Muscle layer of colon (tissue), 2 donors: ENCODE data around the gene NUP93.
"Not testable (repeated sequence)": the region's sequence is repeated elsewhere in the genome, so short reads cannot be mapped to it uniquely, and the experiment has no call there.

Experiments used
- H3K27ac ChIP-seq: one replicate; pipeline ENCODE4 v1.7.0; 2013; ENCODE audit warnings: low read depth, mild to moderate bottlenecking, low read length, moderate library complexity
- H3K27me3 ChIP-seq, 2 donors: one replicate each; pipeline ENCODE4 v1.7.0; 2013; ENCODE audit warnings: low read length in 2 of 2, mild to moderate bottlenecking in 2 of 2; ENCODE audit not compliant: insufficient read depth in 2 of 2, control insufficient read depth in 1 of 2
- H3K36me3 ChIP-seq: one replicate; pipeline ENCODE4 v1.7.0; 2013; ENCODE audit warnings: mild to moderate bottlenecking, low read length; ENCODE audit not compliant: insufficient read depth
- H3K4me1 ChIP-seq: one replicate; pipeline ENCODE4 v1.7.0; 2013; ENCODE audit warnings: mild to moderate bottlenecking, low read length; ENCODE audit not compliant: insufficient read depth
- H3K4me3 ChIP-seq, 2 donors: one replicate each; pipeline ENCODE4 v1.7.0; 2013; ENCODE audit warnings: low read length in 2 of 2, low read depth in 1 of 2, mild to moderate bottlenecking in 1 of 2, moderate library complexity in 1 of 2
- H3K9ac ChIP-seq: one replicate; pipeline ENCODE4 v1.7.0; 2013; ENCODE audit warnings: low read length
- H3K9me3 ChIP-seq: one replicate; pipeline ENCODE4 v1.7.0; 2013; ENCODE audit warnings: mild to moderate bottlenecking, low read length
- donor health status: abdominal sarcoma.
- donor health status: Adenocarcinoma of cecum.

NUP93 gene

DNA sequence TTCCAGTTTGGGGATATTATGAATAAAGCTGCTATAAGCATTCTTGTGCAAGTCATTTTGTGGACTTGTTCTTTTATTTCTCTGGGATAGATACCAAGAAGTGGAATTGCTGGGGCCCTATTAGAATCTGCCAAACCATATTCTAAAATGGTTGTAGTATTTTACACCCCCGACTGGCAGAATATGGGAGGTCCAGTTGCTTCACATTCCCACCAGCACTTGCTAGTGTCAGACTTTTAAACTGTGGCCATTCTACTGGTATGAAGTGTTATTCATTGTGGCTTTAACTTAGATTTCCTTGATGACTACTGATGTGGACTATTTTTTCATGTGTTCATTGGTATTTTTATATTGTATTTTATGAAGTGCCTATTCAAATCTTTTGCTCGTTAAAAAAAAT is 18.1 kb upstream of the NUP93 start:
- Histone ChIP-seq H3K4me3 (no peak overlapping the region), H3K36me3 (no peaks in the 10 kb centered on the region), H3K4me1 (no peaks in the 10 kb centered on the region)

DNA sequence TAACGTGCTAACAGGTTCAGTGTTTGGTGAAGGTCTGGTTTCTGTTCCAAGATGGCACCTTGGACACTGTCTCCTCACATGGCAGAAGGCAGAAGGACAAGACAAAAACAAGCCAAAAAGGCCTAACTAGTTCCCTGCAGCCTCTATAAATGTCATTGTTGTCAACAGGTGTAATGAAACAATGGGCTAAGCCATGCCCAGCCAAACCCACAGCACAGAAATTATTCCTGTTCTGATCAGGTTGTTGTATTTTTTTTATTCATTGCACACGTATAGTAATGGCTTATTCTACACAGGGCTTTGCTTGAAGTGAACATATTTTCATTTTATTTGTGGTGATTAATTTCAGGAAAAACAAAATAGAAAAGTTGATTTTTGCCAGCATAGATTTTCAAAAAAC is 16.1 kb upstream of the NUP93 start:
- no peaks in the 10 kb centered on the region for H3K4me1 ChIP-seq
- H3K9ac ChIP-seq, result no peak overlapping the region
- H3K27ac ChIP-seq, result no peak overlapping the region
- no peak overlapping the region for H3K4me3 ChIP-seq
- H3K27me3 ChIP-seq, result no peaks in the 10 kb centered on the region
- no peaks in the 10 kb centered on the region for H3K36me3 ChIP-seq
- H3K9me3 ChIP-seq, result no peaks in the 10 kb centered on the region

More for the DNA sequence above, 18.1 kb upstream of the NUP93 start:
- Histone ChIP-seq H3K27ac (no peak overlapping the region), H3K27me3 (no peaks in the 10 kb centered on the region), H3K9me3 (no peaks in the 10 kb centered on the region), H3K9ac (no peak overlapping the region)

DNA sequence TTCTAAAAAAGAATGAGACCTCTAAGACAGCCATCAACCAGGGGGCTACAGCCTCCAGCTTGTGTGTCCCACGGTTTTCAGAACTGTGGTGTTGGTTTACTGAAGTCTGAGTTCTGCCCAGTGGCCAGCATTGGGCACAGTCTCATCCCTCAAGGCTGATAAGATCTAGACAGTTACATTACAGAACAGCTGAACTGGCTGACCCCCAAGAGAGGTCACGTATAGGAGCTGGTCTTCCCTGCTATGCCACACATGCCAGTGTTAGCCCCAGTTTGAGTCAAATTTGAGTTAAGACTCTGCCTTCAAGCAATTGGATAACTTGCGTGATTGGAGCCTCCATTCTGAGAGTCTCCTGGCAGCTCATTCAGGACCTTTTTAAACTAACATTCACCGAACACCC is 14.8 kb upstream of the NUP93 start:
- Histone ChIP-seq H3K27ac (no peak overlapping the region), H3K4me1 (no peaks in the 10 kb centered on the region), H3K4me3 (no peak overlapping the region), H3K9me3 (no peaks in the 10 kb centered on the region), H3K27me3 (no peaks in the 10 kb centered on the region), H3K36me3 (no peaks in the 10 kb centered on the region), H3K9ac (no peak overlapping the region)

DNA sequence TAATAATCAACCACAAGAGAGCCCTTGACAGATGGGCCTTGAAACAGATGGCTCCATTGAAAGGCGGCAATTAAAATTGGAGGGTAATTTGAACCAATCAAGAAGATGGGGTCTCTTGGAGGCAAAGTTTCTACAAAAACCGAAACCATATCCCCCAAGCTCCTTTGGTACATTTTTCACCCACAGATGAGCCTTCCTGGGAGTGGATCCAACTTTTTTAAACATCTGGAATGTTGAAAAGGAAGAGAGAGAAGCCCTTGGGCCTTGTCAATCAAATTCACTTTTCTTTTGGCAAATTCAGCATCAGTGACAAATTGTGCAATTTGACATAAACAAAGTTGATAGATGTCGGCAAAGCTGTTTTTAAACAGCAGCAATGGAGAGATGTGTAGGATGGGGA is 13.2 kb upstream of the NUP93 start:
- Histone ChIP-seq H3K9me3 (no peaks in the 10 kb centered on the region), H3K9ac (no peak overlapping the region), H3K36me3 (no peaks in the 10 kb centered on the region), H3K4me3 (no peak overlapping the region), H3K4me1 (no peaks in the 10 kb centered on the region), H3K27me3 (no peaks in the 10 kb centered on the region), H3K27ac (no peak overlapping the region)

DNA sequence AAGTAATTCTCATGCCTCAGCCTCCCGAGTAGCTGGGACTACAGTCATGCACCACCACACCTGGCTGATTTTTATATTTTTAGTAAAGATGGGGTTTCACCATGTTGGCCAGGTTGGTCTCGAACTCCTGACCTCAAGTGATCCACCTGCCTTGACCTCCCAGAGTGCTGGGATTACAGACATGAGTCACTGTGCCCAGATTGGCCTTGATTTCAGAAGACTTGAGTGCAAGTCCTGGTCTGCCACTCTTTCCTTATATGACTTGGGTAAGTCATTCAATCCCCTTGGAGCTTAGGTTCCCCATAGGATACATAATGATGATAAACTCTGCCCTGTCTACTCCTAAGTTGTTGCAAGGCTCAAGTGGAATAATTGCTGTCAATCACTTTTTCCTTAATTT is 12.4 kb upstream of the NUP93 start:
- H3K4me1 ChIP-seq, H3K9ac ChIP-seq, H3K36me3 ChIP-seq, H3K27ac ChIP-seq, H3K27me3 ChIP-seq, H3K9me3 ChIP-seq, H3K4me3 ChIP-seq: not testable (repeated sequence)

DNA sequence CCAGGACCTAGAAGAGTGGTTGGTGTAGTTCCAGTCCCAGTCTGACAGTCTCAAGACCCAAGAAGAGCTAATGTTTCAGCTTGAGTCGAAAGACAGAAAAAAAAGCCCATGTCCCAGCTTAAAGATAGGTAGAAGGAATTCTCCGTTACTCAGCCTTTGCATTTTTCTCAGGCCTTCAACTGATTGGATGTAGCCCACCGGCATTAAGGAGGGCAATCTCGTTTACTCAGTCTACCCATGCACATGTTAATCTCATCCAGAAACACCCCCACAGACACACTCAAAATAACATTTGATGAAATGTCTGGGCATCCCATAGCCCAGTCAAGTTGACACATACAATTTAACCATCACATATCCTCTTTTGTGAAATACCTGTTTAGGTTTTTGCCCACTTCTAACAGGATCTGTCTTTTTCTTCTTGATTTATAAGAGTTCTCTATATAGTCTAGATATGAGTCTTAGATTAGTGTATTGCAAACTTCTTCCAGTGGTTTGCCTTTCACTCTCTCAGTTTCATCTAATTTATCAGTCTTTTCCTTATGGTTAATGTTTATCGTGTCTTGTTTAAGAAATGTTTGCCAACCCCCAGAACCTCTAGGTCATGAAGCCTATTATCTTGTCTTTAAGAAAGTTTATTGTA is 7.6 kb upstream of the NUP93 start:
- Histone ChIP-seq H3K36me3 (no peaks in the 10 kb centered on the region), H3K27me3 (no peaks in the 10 kb centered on the region), H3K9me3 (no peaks in the 10 kb centered on the region), H3K4me3 (no peak overlapping the region), H3K9ac (no peak overlapping the region), H3K27ac (no peak overlapping the region), H3K4me1 (no peaks in the 10 kb centered on the region)

DNA sequence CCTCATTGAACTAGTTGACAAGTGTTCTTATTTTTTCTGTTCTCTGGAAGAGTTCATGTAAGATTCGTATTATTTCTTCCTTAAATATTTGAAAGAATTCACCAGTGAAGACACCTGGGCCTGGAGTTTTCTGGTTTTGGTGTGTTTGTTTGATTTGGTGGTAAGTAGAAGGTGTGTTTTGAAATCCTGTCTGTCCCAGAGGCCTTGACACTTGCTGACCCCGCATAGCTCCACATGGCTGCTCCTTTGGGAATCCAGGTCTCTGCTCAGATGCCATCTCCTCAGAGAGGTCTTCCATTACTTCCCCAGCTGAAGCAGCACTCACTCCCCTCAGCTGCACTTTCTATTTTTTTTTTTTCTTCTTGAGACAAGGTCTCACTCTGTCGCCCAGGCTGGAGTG is 5.7 kb upstream of the NUP93 start:
- Histone ChIP-seq H3K27me3 (no peaks in the 10 kb centered on the region), H3K9me3 (no peaks in the 10 kb centered on the region), H3K36me3 (no peaks in the 10 kb centered on the region), H3K27ac (no peak overlapping the region), H3K4me1 (no peaks in the 10 kb centered on the region), H3K4me3 (no peak overlapping the region), H3K9ac (no peak overlapping the region)

DNA sequence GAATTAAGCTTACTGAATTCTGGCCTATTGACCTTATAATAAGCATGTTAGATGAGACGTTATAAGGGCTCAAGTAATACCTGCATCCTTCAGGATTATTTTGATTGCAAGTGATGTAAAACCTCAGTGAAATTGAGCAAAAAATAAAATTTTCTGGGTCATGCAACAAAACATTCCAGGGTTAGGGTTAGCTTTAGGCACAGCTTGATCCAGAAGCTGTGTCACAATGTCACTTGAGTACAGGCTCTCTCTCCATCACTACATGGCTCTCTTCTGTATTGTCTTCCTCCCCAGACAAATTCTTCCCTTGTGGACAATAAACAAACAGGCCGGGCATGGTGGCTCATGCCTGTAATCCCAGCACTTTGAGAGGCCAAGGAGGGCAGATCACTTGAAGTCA is 3.6 kb upstream of the NUP93 start:
- Histone ChIP-seq H3K4me3 (no peak overlapping the region), H3K36me3 (no peaks in the 10 kb centered on the region), H3K27me3 (no peaks in the 10 kb centered on the region), H3K9ac (no peak overlapping the region), H3K9me3 (no peaks in the 10 kb centered on the region), H3K27ac (no peak overlapping the region), H3K4me1 (peaks cover 6% of the 10 kb centered on the region)

DNA sequence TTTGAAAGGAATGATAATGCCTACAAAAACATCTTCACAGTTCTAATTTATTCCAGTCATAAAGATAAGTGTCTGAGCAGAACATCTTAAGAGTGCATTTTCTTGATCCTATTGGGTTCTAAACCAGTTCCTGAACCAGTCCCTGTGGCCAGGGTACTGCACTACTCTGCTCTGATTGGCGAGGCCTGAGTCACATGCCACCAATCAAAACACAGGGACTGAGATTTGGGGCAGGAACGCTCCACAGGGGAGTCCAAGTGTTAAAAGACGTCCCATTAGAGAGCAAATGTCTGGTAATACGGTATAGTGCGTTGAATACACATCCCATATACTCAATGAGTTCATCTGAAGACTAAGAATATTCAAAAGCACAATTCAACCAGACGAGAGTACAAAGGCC is 3.0 kb upstream of the NUP93 start:
- Histone ChIP-seq H3K4me3 (no peak overlapping the region), H3K4me1 (peaks cover 6% of the 10 kb centered on the region), H3K27ac (no peak overlapping the region), H3K27me3 (no peaks in the 10 kb centered on the region), H3K9me3 (no peaks in the 10 kb centered on the region), H3K9ac (no peak overlapping the region), H3K36me3 (no peaks in the 10 kb centered on the region)

DNA sequence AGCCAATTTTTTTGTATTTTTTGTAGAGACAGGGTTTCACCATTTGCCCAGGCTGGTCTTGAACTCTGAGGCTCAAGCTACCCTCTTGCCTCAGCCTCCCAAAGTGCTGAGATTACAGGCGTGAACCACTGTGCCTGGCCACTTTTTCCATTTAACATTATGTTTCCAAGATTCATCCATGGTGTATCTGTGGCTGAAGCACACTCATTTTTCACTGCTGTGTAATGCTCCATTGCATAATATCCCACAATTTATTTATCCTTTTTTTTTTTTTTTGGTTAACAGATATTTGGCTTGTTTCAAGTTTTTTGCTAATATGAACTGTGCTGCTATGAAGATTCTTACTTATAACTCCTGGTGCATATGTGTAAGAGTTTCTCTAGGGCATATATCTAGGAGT is 1.9 kb upstream of the NUP93 start:
- Histone ChIP-seq H3K36me3 (no peaks in the 10 kb centered on the region), H3K9me3 (no peaks in the 10 kb centered on the region), H3K27ac (peak overlapping the region; percentile 26), H3K27me3 (no peaks in the 10 kb centered on the region), H3K4me3 (no peak overlapping the region), H3K4me1 (peaks cover 6% of the 10 kb centered on the region), H3K9ac (no peak overlapping the region)

DNA sequence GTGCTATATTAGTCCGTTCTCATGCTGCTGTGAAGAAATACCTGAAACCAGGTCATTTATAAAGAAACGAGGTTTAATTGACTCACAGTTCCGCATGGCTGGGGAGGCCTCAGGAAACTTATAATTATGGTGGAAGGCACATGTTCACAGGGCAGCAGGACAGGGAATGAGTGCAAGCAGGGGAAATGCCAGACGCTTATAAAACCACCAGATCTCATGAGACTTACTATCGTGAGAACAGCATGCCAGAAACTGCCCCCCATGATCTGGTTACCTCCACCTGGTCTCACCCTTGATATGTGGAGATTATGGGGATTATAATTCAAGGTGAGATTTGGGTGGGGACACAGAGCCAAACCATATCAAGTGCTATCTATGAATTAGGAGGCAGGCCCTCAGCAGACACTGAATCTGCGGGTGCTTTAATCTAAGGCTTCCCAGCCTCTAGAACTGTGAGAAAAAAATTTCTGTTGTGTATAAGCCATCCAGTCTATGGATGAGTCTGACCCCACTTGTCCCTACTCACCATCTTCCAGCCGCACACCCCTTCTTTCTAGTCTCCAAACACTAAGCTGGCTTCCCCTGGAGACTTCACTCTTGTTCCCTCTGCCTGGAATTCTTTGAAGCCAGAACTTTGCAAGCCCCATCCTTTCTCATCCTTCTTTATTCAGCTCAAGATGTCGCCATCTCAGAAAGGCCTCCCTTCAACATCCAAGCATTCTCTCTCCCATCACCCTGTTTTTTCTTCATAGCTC is 772 bp upstream of the NUP93 start:
- Histone ChIP-seq H3K36me3 (no peaks in the 10 kb centered on the region), H3K27ac (peak overlapping the region; percentile 55), H3K27me3 (no peaks in the 10 kb centered on the region), H3K4me3 (peak overlapping the region; percentile 71 to 86), H3K9ac (peak overlapping the region; percentile 79), H3K9me3 (no peaks in the 10 kb centered on the region), H3K4me1 (peaks cover 6% of the 10 kb centered on the region)

DNA sequence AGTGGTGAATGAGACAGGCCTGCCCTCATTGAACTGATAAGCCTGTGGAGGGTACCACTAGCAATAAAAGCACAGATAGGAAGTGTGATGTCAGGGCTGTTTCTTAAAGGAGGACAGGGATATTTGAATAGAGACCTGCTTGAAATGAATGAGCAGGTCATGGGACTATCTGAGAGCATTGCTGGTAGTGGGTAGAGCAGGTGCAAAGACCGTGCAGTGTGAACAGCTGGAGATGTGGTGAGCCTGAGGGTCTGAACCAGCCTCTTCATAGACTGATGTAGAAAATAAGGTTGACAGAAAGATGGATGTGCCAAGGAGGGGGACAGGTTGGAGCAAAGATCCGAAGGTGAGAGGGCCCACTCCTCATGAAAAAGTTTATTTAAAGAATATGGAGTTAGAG is 2.4 kb downstream of the NUP93 start:
- no peaks in the 10 kb centered on the region for H3K9me3 ChIP-seq
- no peaks in the 10 kb centered on the region for H3K27me3 ChIP-seq
- no peak overlapping the region for H3K4me3 ChIP-seq
- no peak overlapping the region for H3K27ac ChIP-seq
- peaks cover 6% of the 10 kb centered on the region for H3K4me1 ChIP-seq
- H3K9ac ChIP-seq, result no peak overlapping the region
- H3K36me3 ChIP-seq, result no peaks in the 10 kb centered on the region
